Kidney (tissue), 14 donors: ENCODE data around the gene GRM7. TPM values are rescaled to one million over a fixed set of nuclear protein-coding genes. Genes with fewer than 3 reads are reported as not detected.

Experiments
- DNase-seq, 5 donors: peaks; one replicate each; pipeline ENCODE4 v3.0.0-alpha.2; 2013 to 2020
- FAIRE-seq: peaks from 2 replicates; lab custom pipeline; 2012; peaks lifted over from hg19 to GRCh38; lab: Jason Lieb, UNC
- H3K27ac ChIP-seq, 2 donors: one replicate each; pipeline ENCODE4 v1.7.0; 2013; ENCODE audit warnings: low read depth in 2 of 2, low read length in 2 of 2, inconsistent platforms in 1 of 2
- H3K27me3 ChIP-seq: one replicate; pipeline ENCODE4 v1.7.1; 2013; ENCODE audit warnings: low read length, inconsistent platforms; ENCODE audit not compliant: control insufficient read depth, insufficient read depth
- H3K36me3 ChIP-seq, 3 donors: one replicate each; pipeline versions ENCODE4 v1.7.0 to v1.7.1; 2013; ENCODE audit warnings: low read length in 3 of 3, control low read depth in 1 of 3, inconsistent platforms in 1 of 3; ENCODE audit not compliant: insufficient read depth in 3 of 3, control insufficient read depth in 2 of 3
- H3K4me1 ChIP-seq, 3 donors: one replicate each; pipeline versions ENCODE4 v1.7.0 to v1.7.1; 2013; ENCODE audit warnings: low read length in 3 of 3, inconsistent platforms in 1 of 3, low read depth in 1 of 3; ENCODE audit not compliant: control insufficient read depth in 2 of 3, insufficient read depth in 2 of 3
- H3K4me3 ChIP-seq, 3 donors: one replicate each; pipeline versions ENCODE4 v1.7.0 to v1.8.1; 2013; ENCODE audit warnings: low read length in 3 of 3, control low read depth in 1 of 3, inconsistent platforms in 1 of 3
- H3K9ac ChIP-seq, 3 donors: one replicate each; pipeline versions ENCODE4 v1.7.0 to v1.7.1; 2013; ENCODE audit warnings: low read length in 3 of 3, control low read depth in 1 of 3, inconsistent platforms in 1 of 3
- H3K9me3 ChIP-seq, 3 donors: one replicate each; pipeline versions ENCODE4 v1.7.0 to v1.7.1; 2013; ENCODE audit warnings: low read length in 3 of 3, control low read depth in 1 of 3, inconsistent platforms in 1 of 3; ENCODE audit not compliant: control insufficient read depth in 2 of 3, insufficient read depth in 1 of 3
- CTCF ChIP-seq: IDR thresholded peaks from 3 replicates; pipeline ENCODE4 v1.5.1; 2012; ENCODE audit warnings: mild to moderate bottlenecking, moderate library complexity, borderline replicate concordance; ENCODE audit not compliant: insufficient read depth; ENCODE audit errors: extremely low read depth
- intact Hi-C: fragments of 100-400 bp; cut with DNase I; formaldehyde crosslinking; loops from one replicate; pipeline ENCODE4 v1.11.1; 2022
- polyA plus RNA-seq: library from polyadenylated mRNA; stranded (reverse); fragments of 350-450 nt; fragmentation: Illumina TruSeq; extraction: RNeasy Lipid Tissue Mini Kit (QIAGEN cat#74804); gene quantifications from one replicate; pipeline ENCODE4 v1.2.3, GENCODE V29; 2014; ENCODE audit warnings: low read depth, low replicate concordance; ENCODE audit not compliant: insufficient read depth
- total RNA-seq: library from RNA; stranded (reverse); fragmentation: NEBNext Ultra II Directional; extraction: Animal tissue kit (Norgen Biotek cat#: 25700); gene quantifications from one replicate; pipeline ENCODE4 v1.2.1, GENCODE V29; 2021
- donor health status: control.
- donor health status: control.
- donor health status: control.
- donor health status: control.
- donor health status: control.
- donor health status: DM: yes; HTN: yes; CAD: no.
- donor health status: Normal renal cell carcinoma (clear cell type).

GRM7 gene
- total and polyA plus RNA-seq, 2 donors from 2014 or later: 0.16 TPM; not detected in 1

- Histone ChIP-seq H3K4me3 (no peak overlapping the region), H3K4me1 (no peaks in the 10 kb centered on the region), H3K27me3 (no peaks in the 10 kb centered on the region), H3K9ac (no peak overlapping the region), H3K9me3 (no peaks in the 10 kb centered on the region), H3K27ac (no peak overlapping the region), H3K36me3 (no peaks in the 10 kb centered on the region)
- FAIRE-seq (no peak), DNase-seq (no peak)
- TF ChIP-seq CTCF: no peak
- intact Hi-C loops: no loop called here
Measured at GRCh38 chr3:7241584-7242302, 380.8 kb downstream of the GRM7 start.

- intact Hi-C loops: no loop called here
- Histone ChIP-seq H3K27ac (no peak overlapping the region), H3K9ac (no peak overlapping the region), H3K36me3 (no peaks in the 10 kb centered on the region), H3K27me3 (no peaks in the 10 kb centered on the region), H3K4me1 (no peaks in the 10 kb centered on the region), H3K9me3 (no peaks in the 10 kb centered on the region), H3K4me3 (no peak overlapping the region)
- TF ChIP-seq CTCF: no peak
- DNase-seq: no peak
- no peak for FAIRE-seq
Measured at GRCh38 chr3:7242303-7242635, 381.4 kb downstream of the GRM7 start.

- no peak for FAIRE-seq
Measured at GRCh38 chr3:7249493-7250076, 388.7 kb downstream of the GRM7 start.

More at GRCh38 chr3:7249493-7250076, 388.7 kb downstream of the GRM7 start:
- Histone ChIP-seq H3K9ac (no peak overlapping the region), H3K9me3 (no peaks in the 10 kb centered on the region), H3K27me3 (no peaks in the 10 kb centered on the region), H3K27ac (no peak overlapping the region), H3K4me3 (no peak overlapping the region), H3K36me3 (no peaks in the 10 kb centered on the region), H3K4me1 (no peaks in the 10 kb centered on the region)
- no peak for DNase-seq
- intact Hi-C loops: no loop called here
- no peak for TF ChIP-seq CTCF
